ENCODE data around the gene ZNF316.

- TF ChIP-seq CTCF (IDR thresholded peaks at IDR 0.05; ENCODE audit: low read depth, low read length) (no peak), EZH2phosphoT487 (IDR thresholded peaks at IDR 0.05; ENCODE audit: low read depth) (no peak)
Measured at GRCh38 chr7:6616854-6617643, 20.1 kb upstream of the ZNF316 start.
